SU-DHL-6 (cell line): ENCODE measurements around the gene ANKS1B.

Experiments
- CTCF ChIP-seq: fragments of 200-600 bp; sonication (generic); IDR thresholded peaks from one replicate; pipeline ENCODE4 v1.5.1; 2017; ENCODE audit warnings: antibody characterized with exemption, mild to moderate bottlenecking, low read length, moderate library complexity; ENCODE audit not compliant: insufficient read depth, poor library complexity, severe bottlenecking
- EZH2phosphoT487 ChIP-seq: fragments of 200-600 bp; sonication (generic), shearing (Covaris generic); conservative IDR thresholded peaks from 2 replicates; pipeline ENCODE4 v1.6.1; 2018; ENCODE audit warnings: mild to moderate bottlenecking, antibody characterized with exemption, low read length, moderate library complexity, mixed read lengths

- TF ChIP-seq CTCF: no peak
- TF ChIP-seq EZH2phosphoT487: no peak
Measured at GRCh38 chr12:99265648-99266047, 719.1 kb downstream of the ANKS1B start.
